ENCODE data around the gene EVC. TPM values are rescaled to one million over a fixed set of nuclear protein-coding genes. Genes with fewer than 3 reads are reported as not detected.

The EVC gene
- total and polyA plus RNA-seq, 2 of the 4 experiments (the other 2 are of a cell fraction): 16.8 to 18.9 TPM

- ChIA-PET POLR2A (ENCODE audit: unreplicated experiment) (no interaction called here), CTCF (no interaction called here)
- no peaks in the 10 kb centered on the region for H3K9me3 ChIP-seq (ENCODE audit: control insufficient read depth, insufficient read depth, low read length)
- BruUV-seq (replicated peaks): no TSS peak
- no peak overlapping the region for H3K14ac ChIP-seq (replicated peaks; ENCODE audit: low read depth, low read length)
- H2AFZ ChIP-seq (replicated peaks; ENCODE audit: low read length, poor library complexity): no peak overlapping the region
- TF ChIP-seq ELK1 (IDR thresholded peaks at IDR 0.05; ENCODE audit: borderline replicate concordance, low read depth, low read length) (no peak), NFE2L2 (IDR thresholded peaks at IDR 0.05; ENCODE audit: low read depth, low read length) (no peak)
- H2AK9ac ChIP-seq (replicated peaks; ENCODE audit: low read depth, low read length, poor library complexity): no peak overlapping the region
- dilution Hi-C loops (cut with HindIII; ENCODE audit: low sequenced_read_pairs, unreplicated experiment) (no loop called here), intact Hi-C loops (cut with micrococcal nuclease) (no loop called here), in situ Hi-C loops (cut with MboI; ENCODE audit: low sequenced_read_pairs) (no loop called here)
- no peaks in the 10 kb centered on the region for H3K4me1 ChIP-seq (ENCODE audit: control insufficient read depth, insufficient read depth, low read length)
- H4K8ac ChIP-seq (ENCODE audit: low read depth in 2 of 2, low read length in 2 of 2): no peak overlapping the region
- no peak overlapping the region for H3K4me3 ChIP-seq (ENCODE audit: insufficient read depth, low read depth, low read length)
- H3K9ac ChIP-seq (ENCODE audit: low read depth, low read length): no peak overlapping the region
- WGBS, 2 experiments (ENCODE audit: extremely low coverage in 2 of 2, insufficient read length in 1 of 2): 85% methylated on average over 7 of the region's 8 CpGs; no CpG with 5 or more reads in 1 of the 2 experiments
- no peak overlapping the region for H3K18ac ChIP-seq (ENCODE audit: low read depth, low read length)
- peaks cover 6% of the 10 kb centered on the region; the same call in 1 of the 2 replicates for H3K9me1 ChIP-seq (ENCODE audit: insufficient read depth, low read length)
- no peak overlapping the region for H2BK5ac ChIP-seq (ENCODE audit: low read depth, low read length, poor library complexity, severe bottlenecking)
- H2AK5ac ChIP-seq (ENCODE audit: low read depth, low read length): no peak overlapping the region
- peaks cover 69% of the 10 kb centered on the region for H3K36me3 ChIP-seq (ENCODE audit: control insufficient read depth, insufficient read depth, low read length)
- no peak overlapping the region for H2BK15ac ChIP-seq (ENCODE audit: low read depth, low read length)
- no peaks in the 10 kb centered on the region for H3K27me3 ChIP-seq (ENCODE audit: control insufficient read depth, insufficient read depth, low read length)
- H3K4ac ChIP-seq (ENCODE audit: low read depth, low read length): no peak overlapping the region
- H4K5ac ChIP-seq (ENCODE audit: low read depth, low read length): no peak overlapping the region
- no peak overlapping the region for H3K4me2 ChIP-seq (ENCODE audit: low read depth, low read length)
- no peak overlapping the region for H4K91ac ChIP-seq (ENCODE audit: insufficient read depth, low read depth, low read length)
- H2BK20ac ChIP-seq (ENCODE audit: low read depth, low read length): no peak overlapping the region
- no peak overlapping the region for H3K27ac ChIP-seq (ENCODE audit: insufficient read depth, low read length)
- peaks cover 26% of the 10 kb centered on the region for H4K20me1 ChIP-seq (ENCODE audit: insufficient read depth, low read length)
- no peak overlapping the region for H2BK120ac ChIP-seq (ENCODE audit: low read depth, low read length)
- H3K23ac ChIP-seq (ENCODE audit: low read depth, low read length): no peak overlapping the region
- no peak overlapping the region for H3K56ac ChIP-seq (ENCODE audit: extremely low read depth, insufficient read depth, low read length)
- no peak for ATAC-seq (ENCODE audit: low read depth)
- DNase-seq: no peak
- peaks cover 3 to 36% of the 10 kb centered on the region in 2 experiments; a peak in 3 of 4 replicates for H3K79me1 ChIP-seq (ENCODE audit: low read depth in 1 of 2, low read length in 2 of 2)
These were observed 105.1 kb downstream of the EVC start for GRCh38 chr4:5816101-5816500.

All from IMR-90 (cell line).